ENCODE measurements around the gene RAI1. TPM values are rescaled to one million over a fixed set of nuclear protein-coding genes. Genes with fewer than 3 reads are reported as not detected.

RAI1 gene
- total and polyA plus RNA-seq, 10 of the 15 experiments (the other 5 are each of a cell fraction or from before 2014, with no cell fraction given), result 0.66 to 37.7 (median 6.0) TPM

- TF ChIP-seq RFX5 (IDR thresholded peaks at IDR 0.05; ENCODE audit: low read depth, low read length) (no peak), CBX5 (IDR thresholded peaks at IDR 0.05; ENCODE audit: low read depth) (no peak), POU2F2 (IDR thresholded peaks at IDR 0.05; ENCODE audit: borderline replicate concordance, low read depth, low read length) (no peak), SPI1 (IDR thresholded peaks at IDR 0.05; ENCODE audit: borderline replicate concordance, insufficient read depth, low read depth, low read length) (no peak), TCF3 (IDR thresholded peaks at IDR 0.05; ENCODE audit: borderline replicate concordance, insufficient read depth, low read depth, low read length) (no peak), STAT1 (conservative IDR thresholded peaks at IDR 0.05) (no peak), CREB1 (IDR thresholded peaks at IDR 0.05; ENCODE audit: low read depth) (no peak), BHLHE40 (IDR thresholded peaks at IDR 0.05; ENCODE audit: borderline replicate concordance in 1 of 2, low read depth in 2 of 2, low read length in 1 of 2) (no peak), NFXL1 (IDR thresholded peaks at IDR 0.05; ENCODE audit: borderline replicate concordance) (no peak), SMC3 (IDR thresholded peaks at IDR 0.05; ENCODE audit: borderline replicate concordance, low read length) (no peak), RUNX3 (IDR thresholded peaks at IDR 0.05; ENCODE audit: low read length) (no peak), CHD2 (IDR thresholded peaks at IDR 0.05; ENCODE audit: borderline replicate concordance, low read depth, low read length) (no peak), EP300 (IDR thresholded peaks at IDR 0.05; ENCODE audit: borderline replicate concordance in 1 of 2, control insufficient read depth in 1 of 2, low read depth in 2 of 2, low read length in 2 of 2) (no peak)
- ChIA-PET CTCF (no interaction called here), POLR2A (no interaction called here), SMC1A (ENCODE audit: uncharacterized antibody, unreplicated experiment) (no interaction called here), RAD21 (ENCODE audit: unreplicated experiment) (no interaction called here)
- no peak for FAIRE-seq
- in situ Hi-C loops (cut with MboI) (no loop called here), intact Hi-C loops (cut with micrococcal nuclease; ENCODE audit: unreplicated experiment) (no loop called here)
- H3K27me3 ChIP-seq (replicated peaks in 1 of 2; ENCODE audit: control insufficient read depth in 2 of 2, insufficient read depth in 2 of 2, low read length in 1 of 2), result no peaks in the 10 kb centered on the region
- H4K20me1 ChIP-seq (ENCODE audit: control insufficient read depth, insufficient read depth), result peaks cover 4% of the 10 kb centered on the region
- 89% methylated on average over 14 of the region's 14 CpGs for WGBS (ENCODE audit: insufficient coverage, insufficient replicate concordance, low lambda C conversion rate, missing lambda C conversion rate)
- H3K9me3 ChIP-seq (replicated peaks; ENCODE audit: control insufficient read depth, insufficient read depth, low read length), result no peaks in the 10 kb centered on the region; the same call in 2 of the 3 replicates
- H3K4me2 ChIP-seq (ENCODE audit: control insufficient read depth, insufficient read depth), result no peak overlapping the region
- ATAC-seq, result no peak
- H2AFZ ChIP-seq (ENCODE audit: control insufficient read depth, low read depth, low read length), result no peak overlapping the region
- BruUV-seq (replicated peaks), result no TSS peak
- no peak for DNase-seq (ENCODE audit: low read depth, low spot score)
- H3K36me3 ChIP-seq (ENCODE audit: control insufficient read depth in 2 of 2, insufficient read depth in 2 of 2, low read length in 1 of 2), result peaks cover 0 to 4% of the 10 kb centered on the region in 2 experiments; a peak in 2 of 4 replicates
- no peak overlapping the region for H3K4me3 ChIP-seq
- H3K79me2 ChIP-seq (ENCODE audit: control insufficient read depth, insufficient read depth, low read length), result peaks cover 7% of the 10 kb centered on the region
- H3K27ac ChIP-seq (ENCODE audit: control insufficient read depth, insufficient read depth), result no peak overlapping the region
- no peak overlapping the region for H3K9ac ChIP-seq (ENCODE audit: control insufficient read depth, insufficient read depth, low read length)
- H3K4me1 ChIP-seq (ENCODE audit: control insufficient read depth, insufficient read depth, low read length), result peaks cover 10% of the 10 kb centered on the region
Measured at GRCh38 chr17:17743391-17744112, 62.3 kb downstream of the RAI1 start.
